ENCODE results near the gene APEH. TPM values are rescaled to one million over a fixed set of nuclear protein-coding genes. Genes with fewer than 3 reads are reported as not detected.
A peak's percentile ranks its signal among the peaks of the same experiment; 100 is the strongest.

APEH gene
- polyA plus RNA-seq, 1 donor from 2014 or later, result 98.4 TPM

GRCh38 chr3:49722896-49723295 lies 48.7 kb downstream of the APEH start:
- Histone ChIP-seq H3K9me3 (ENCODE audit: low read length) (no peaks in the 10 kb centered on the region), H3K36me3 (ENCODE audit: insufficient read depth, low read length) (no peaks in the 10 kb centered on the region), H3K79me2 (replicated peaks; ENCODE audit: insufficient read depth, low read length) (no peaks in the 10 kb centered on the region), H4K20me1 (ENCODE audit: insufficient read depth) (no peaks in the 10 kb centered on the region), H2AFZ (ENCODE audit: low read depth, low read length) (no peak overlapping the region), H3K4me3 (ENCODE audit: low read length) (peak overlapping the region; percentile 99), H3K27ac (ENCODE audit: low read length) (peak overlapping the region; percentile 82), H3K9ac (ENCODE audit: low read length) (peak overlapping the region; percentile 88), H3K9me2 (ENCODE audit: insufficient read depth, low read length) (no peaks in the 10 kb centered on the region), H3F3A (ENCODE audit: insufficient read depth, low read length, poor library complexity, severe bottlenecking) (no peaks in the 10 kb centered on the region), H3K4me2 (ENCODE audit: low read length) (peak overlapping the region; percentile 80), H3K27me3 (ENCODE audit: insufficient read depth, low read depth, low read length) (no peaks in the 10 kb centered on the region)
- TF ChIP-seq REST (IDR thresholded peaks at IDR 0.05; ENCODE audit: borderline replicate concordance) (no peak), POLR2AphosphoS5 (IDR thresholded peaks at IDR 0.05) (no peak), CTCF (IDR thresholded peaks at IDR 0.05; ENCODE audit: poor library complexity, severe bottlenecking) (no peak), TAF1 (IDR thresholded peaks at IDR 0.05; ENCODE audit: low read depth) (no peak), SMC3 (conservative IDR thresholded peaks at IDR 0.05; ENCODE audit: poor library complexity) (no peak), EP300 (conservative IDR thresholded peaks at IDR 0.05; ENCODE audit: poor library complexity, severe bottlenecking) (no peak), RAD21 (conservative IDR thresholded peaks at IDR 0.05) (no peak), MXI1 (conservative IDR thresholded peaks at IDR 0.05; ENCODE audit: poor library complexity, severe bottlenecking) (no peak), EZH2 (IDR thresholded peaks at IDR 0.05; ENCODE audit: borderline replicate concordance, insufficient read depth, low read length, poor library complexity, severe bottlenecking) (no peak)

GRCh38 chr3:49723296-49723627 lies 49.1 kb downstream of the APEH start:
- no peaks in the 10 kb centered on the region for H3K27me3 ChIP-seq (ENCODE audit: insufficient read depth, low read depth, low read length)
- H3K9me3 ChIP-seq (ENCODE audit: low read length), result no peaks in the 10 kb centered on the region
- peak overlapping the region; percentile 88 for H3K9ac ChIP-seq (ENCODE audit: low read length)
- no peaks in the 10 kb centered on the region for H3K79me2 ChIP-seq (replicated peaks; ENCODE audit: insufficient read depth, low read length)
- H4K20me1 ChIP-seq (ENCODE audit: insufficient read depth), result no peaks in the 10 kb centered on the region
- peak overlapping the region; percentile 99 for H3K4me3 ChIP-seq (ENCODE audit: low read length)
- TF ChIP-seq RAD21 (conservative IDR thresholded peaks at IDR 0.05) (no peak), POLR2AphosphoS5 (IDR thresholded peaks at IDR 0.05) (no peak), CTCF (IDR thresholded peaks at IDR 0.05; ENCODE audit: poor library complexity, severe bottlenecking) (no peak), TAF1 (IDR thresholded peaks at IDR 0.05; ENCODE audit: low read depth) (no peak), MXI1 (conservative IDR thresholded peaks at IDR 0.05; ENCODE audit: poor library complexity, severe bottlenecking) (no peak), EZH2 (IDR thresholded peaks at IDR 0.05; ENCODE audit: borderline replicate concordance, insufficient read depth, low read length, poor library complexity, severe bottlenecking) (no peak), EP300 (conservative IDR thresholded peaks at IDR 0.05; ENCODE audit: poor library complexity, severe bottlenecking) (no peak), SMC3 (conservative IDR thresholded peaks at IDR 0.05; ENCODE audit: poor library complexity) (no peak), REST (IDR thresholded peaks at IDR 0.05; ENCODE audit: borderline replicate concordance) (no peak)
- no peaks in the 10 kb centered on the region for H3K36me3 ChIP-seq (ENCODE audit: insufficient read depth, low read length)
- peak overlapping the region; percentile 80 for H3K4me2 ChIP-seq (ENCODE audit: low read length)
- H3K27ac ChIP-seq (ENCODE audit: low read length), result peak overlapping the region; percentile 82
- peak overlapping the region; percentile 19 for H2AFZ ChIP-seq (ENCODE audit: low read depth, low read length)
- H3K9me2 ChIP-seq (ENCODE audit: insufficient read depth, low read length), result no peaks in the 10 kb centered on the region
- no peaks in the 10 kb centered on the region for H3F3A ChIP-seq (ENCODE audit: insufficient read depth, low read length, poor library complexity, severe bottlenecking)

Measured in neural cell (in vitro differentiated cells).